Heart right ventricle (tissue), 16 donors: ENCODE measurements around the gene TOM1L1. TPM values are rescaled to one million over a fixed set of nuclear protein-coding genes. Genes with fewer than 3 reads are reported as not detected.

ENCODE experiments used
- ATAC-seq, 8 donors: fragments of 200-7000 bp; cut with Tn5 transposase; one replicate each; pipeline ENCODE4 v1.9.1; 2020; ENCODE audit warnings: mild to moderate bottlenecking in 8 of 8, moderate library complexity in 8 of 8, moderate number of reproducible peaks in 1 of 8
- DNase-seq, 2 donors: peaks; one replicate each; pipeline ENCODE4 v3.0.0-alpha.2; 2020
- H3K27ac ChIP-seq, 10 donors: fragments of 200-600 bp; sonication (generic) in 2 of 10; one replicate each; pipeline versions ENCODE4 v1.5.0 to v1.8.0; 2020 to 2022; ENCODE audit warnings: mild to moderate bottlenecking in 3 of 10
- H3K27me3 ChIP-seq, 7 donors: fragments of 200-600 bp; one replicate each; pipeline ENCODE4 v1.8.0; 2021 to 2022; ENCODE audit warnings: mild to moderate bottlenecking in 2 of 7
- H3K36me3 ChIP-seq, 9 donors: fragments of 200-600 bp; sonication (generic) in 1 of 9; one replicate each; pipeline versions ENCODE4 v1.5.0 to v1.8.0; 2020 to 2022; ENCODE audit warnings: mild to moderate bottlenecking in 2 of 9
- H3K4me1 ChIP-seq, 9 donors: fragments of 200-600 bp; sonication (generic) in 1 of 9; one replicate each; pipeline versions ENCODE4 v1.5.0 to v1.8.0; 2020 to 2022; ENCODE audit warnings: mild to moderate bottlenecking in 4 of 9
- H3K4me3 ChIP-seq, 10 donors: fragments of 200-600 bp; sonication (generic) in 2 of 10; one replicate each; pipeline versions ENCODE4 v1.5.0 to v1.8.0; 2020 to 2022; ENCODE audit warnings: mild to moderate bottlenecking in 7 of 10, moderate library complexity in 2 of 10
- H3K9me3 ChIP-seq, 11 donors: fragments of 200-600 bp in 10 of 11; sonication (generic) in 2 of 11; one replicate each; pipeline versions ENCODE4 v1.5.0 to v1.8.0; 2013 to 2022; ENCODE audit warnings: mild to moderate bottlenecking in 2 of 11, control low read depth in 1 of 11, moderate library complexity in 1 of 11
- WGBS, 2 donors: extraction: QIAGEN DNeasy Blood & Tissue Kit; methylation state at CpG; one replicate each; pipeline ENCODE4 v1.1.7; 2013; ENCODE audit warnings: inconsistent platforms in 1 of 2; 5-methylcytosine and 5-hydroxymethylcytosine counted together
- intact Hi-C, 10 donors: fragments of 100-400 bp; cut with DNase I; formaldehyde crosslinking; loops; one replicate each; pipeline versions ENCODE4 v1.11.1 to v1.14.2; 2022
- polyA plus RNA-seq, 2 donors: library from polyadenylated mRNA; stranded (reverse); fragments of 200-250 nt; gene quantifications; one replicate each; pipeline ENCODE4 v1.2.3, GENCODE V29; 2013
- total RNA-seq, 10 donors: library from RNA; stranded (reverse); fragmentation: NEBNext Ultra II Directional in 3 of 10; extraction: Animal tissue kit (Norgen Biotek cat#: 25700) in 3 of 10; gene quantifications; one replicate each; pipeline versions ENCODE4 v1.2.1 to v1.2.4, GENCODE V29; 2021 to 2023
- TF ChIP-seq, protein P1 (sequence below), 9 donors: fragments of 200-600 bp; sonication (generic) in 2 of 9; IDR thresholded peaks; one replicate each; pipeline versions ENCODE4 v1.5.0 to v1.8.0; 2021 to 2022; ENCODE audit warnings: antibody characterized with exemption in 9 of 9, mild to moderate bottlenecking in 5 of 9, moderate library complexity in 1 of 9
- donor health status: Arrhythmogenic right ventricular cardiomyopathy.
- donor health status: ischemic (EF 13 %, LVEDD 7.1; RV severe dilation, severe dysfunction).
- donor health status: healthy with polysubstance abuse.
- donor health status: DM: no; HTN: yes; CAD: no.
- donor health status: DM: no; HTN: no; CAD: no.
- donor health status: ischemic (EF 25% LVEDD 6.9; RV normal size, moderate dysfunction).
- donor health status: ischemic (EF 25% LVEDD 5.7; RV mildly dilated, moderate dysfunction).
- donor health status: healthy.
- donor health status: DM: yes; HTN: yes; CAD: no.
- donor health status: Ischemic cardiomyopathy.
- donor health status: ischemic (EF 35%, LVEDD 5.7; RV mildly dilated, moderate dysfunction).
- donor health status: nonischemic (EF 11% LVEDD 7.7; RV severe dilation, severe dysfunction).
- donor health status: DM: yes; HTN: yes; CAD: no.
- donor health status: PGD.
- donor health status: ischemic (EF 29% LVEDD 5.4; RV normal size, mild dysfunction).
- donor health status: nonischemic (EF 23%, LVEDD 6.1; RV moderate dilation, normal function).

Gene TOM1L1
- total and polyA plus RNA-seq, 12 donors = 5.0 to 14.4 (median 9.4) TPM

DNA sequence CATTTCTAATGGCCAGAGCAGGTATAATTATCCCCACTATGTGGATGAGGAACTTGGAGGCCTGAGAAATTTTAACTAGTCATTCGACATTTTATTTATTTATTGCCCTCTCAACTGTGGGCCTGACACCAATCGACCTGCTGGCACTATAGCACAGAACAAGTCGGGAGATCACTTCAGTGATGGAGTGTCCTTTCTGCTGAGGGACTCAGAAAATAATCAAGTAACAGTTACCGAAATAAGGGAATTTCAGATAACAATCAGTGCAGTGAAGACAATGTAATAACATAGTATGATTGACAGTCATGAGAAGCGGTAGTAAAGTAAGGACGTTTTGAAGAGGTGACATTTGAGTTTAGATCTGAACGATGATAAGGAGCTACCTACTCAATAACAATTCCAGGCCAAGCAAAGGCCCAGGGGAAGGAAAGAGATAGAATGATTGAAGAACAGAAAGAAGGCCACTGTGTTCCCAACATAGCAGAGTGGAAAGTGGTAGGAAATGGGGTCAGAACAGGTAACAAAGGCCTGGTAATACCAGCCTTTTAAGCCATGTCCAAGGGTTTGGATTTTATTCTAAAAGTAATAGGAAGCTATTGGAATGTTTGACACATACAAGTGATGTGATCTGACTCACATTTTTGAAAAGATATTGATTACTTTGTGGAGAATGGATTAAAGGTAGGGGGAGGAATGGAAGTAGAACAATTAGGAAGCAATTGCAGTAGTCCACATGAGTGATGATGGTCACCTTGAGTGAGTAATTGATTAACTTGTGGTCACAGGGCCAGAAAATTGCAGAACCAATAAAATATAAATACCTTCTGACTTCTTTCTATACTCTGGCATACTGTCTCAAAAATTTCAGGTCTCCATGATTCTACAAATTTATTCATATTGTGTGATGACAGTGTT lies 69.3 kb downstream of the TOM1L1 start:
- Histone ChIP-seq H3K9me3 (no peaks in the 10 kb centered on the region), H3K36me3 (peaks cover 0 to 7% (median 2%) of the 10 kb centered on the region in 9 donors), H3K4me3 (peak overlapping the region in 9 of 10 donors; percentile 75 to 98 (median 83)), H3K4me1 (peaks cover 3 to 32% (median 26%) of the 10 kb centered on the region in 9 donors), H3K27me3 (no peaks in the 10 kb centered on the region), H3K27ac (peak overlapping the region in 9 of 10 donors; percentile 75 to 91 (median 86))
- intact Hi-C loops = no loop called here
- WGBS, 2 donors = 58 to 67% methylated on average over 7 of the region's 7 CpGs
- TF ChIP-seq, protein P1, sequence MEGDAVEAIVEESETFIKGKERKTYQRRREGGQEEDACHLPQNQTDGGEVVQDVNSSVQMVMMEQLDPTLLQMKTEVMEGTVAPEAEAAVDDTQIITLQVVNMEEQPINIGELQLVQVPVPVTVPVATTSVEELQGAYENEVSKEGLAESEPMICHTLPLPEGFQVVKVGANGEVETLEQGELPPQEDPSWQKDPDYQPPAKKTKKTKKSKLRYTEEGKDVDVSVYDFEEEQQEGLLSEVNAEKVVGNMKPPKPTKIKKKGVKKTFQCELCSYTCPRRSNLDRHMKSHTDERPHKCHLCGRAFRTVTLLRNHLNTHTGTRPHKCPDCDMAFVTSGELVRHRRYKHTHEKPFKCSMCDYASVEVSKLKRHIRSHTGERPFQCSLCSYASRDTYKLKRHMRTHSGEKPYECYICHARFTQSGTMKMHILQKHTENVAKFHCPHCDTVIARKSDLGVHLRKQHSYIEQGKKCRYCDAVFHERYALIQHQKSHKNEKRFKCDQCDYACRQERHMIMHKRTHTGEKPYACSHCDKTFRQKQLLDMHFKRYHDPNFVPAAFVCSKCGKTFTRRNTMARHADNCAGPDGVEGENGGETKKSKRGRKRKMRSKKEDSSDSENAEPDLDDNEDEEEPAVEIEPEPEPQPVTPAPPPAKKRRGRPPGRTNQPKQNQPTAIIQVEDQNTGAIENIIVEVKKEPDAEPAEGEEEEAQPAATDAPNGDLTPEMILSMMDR (IDR thresholded peaks at IDR 0.05) = no peak
- DNase-seq (no peak), ATAC-seq (no peak)

DNA sequence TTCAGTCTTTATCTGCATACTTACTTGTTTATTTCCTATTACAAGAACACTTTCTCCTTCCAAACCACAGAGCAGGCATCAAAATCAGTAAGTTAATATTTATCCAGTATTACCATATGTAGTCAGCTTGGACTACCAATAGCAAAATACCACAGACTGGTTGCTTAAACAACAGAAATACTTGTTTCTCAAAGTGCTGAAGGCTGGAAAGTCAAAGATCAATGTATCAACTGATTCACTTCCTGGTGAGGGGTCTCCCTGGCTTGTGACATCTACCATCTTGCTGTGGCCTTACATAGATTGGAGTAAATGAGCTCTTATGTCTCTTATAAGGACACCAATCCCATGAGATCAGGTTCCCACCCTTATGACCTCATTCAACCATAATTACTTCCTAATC lies 70.5 kb downstream of the TOM1L1 start:
- DNase-seq (no peak), ATAC-seq (no peak)
- intact Hi-C loops = no loop called here
- TF ChIP-seq, protein P1 (IDR thresholded peaks at IDR 0.05) = no peak
- Histone ChIP-seq H3K9me3 (no peaks in the 10 kb centered on the region), H3K27me3 (no peaks in the 10 kb centered on the region), H3K36me3 (no peaks in the 10 kb centered on the region), H3K4me1 (peaks cover 3 to 29% (median 25%) of the 10 kb centered on the region in 9 donors), H3K4me3 (no peak overlapping the region), H3K27ac (no peak overlapping the region)

DNA sequence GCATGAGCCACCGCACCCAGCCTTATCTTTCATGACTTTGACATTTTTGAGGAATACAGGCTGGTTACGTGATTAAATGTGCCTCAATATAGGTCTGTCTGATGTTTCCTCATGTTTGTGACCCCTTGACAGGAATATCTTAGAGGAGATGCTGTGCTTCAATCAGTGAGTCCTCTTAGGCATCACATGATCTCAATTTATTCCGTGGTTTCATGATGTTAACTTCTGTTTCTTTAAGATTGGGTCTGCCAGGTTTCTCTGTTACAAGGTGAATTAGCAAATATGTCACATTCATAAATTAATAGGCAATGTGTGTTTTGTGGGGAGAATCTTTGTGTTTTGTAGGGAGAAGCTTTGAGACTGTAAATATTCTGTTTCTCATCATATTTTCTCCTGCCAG lies 71.2 kb downstream of the TOM1L1 start:
- no peak overlapping the region for H3K4me3 ChIP-seq
- DNase-seq (no peak), ATAC-seq (no peak)
- peaks cover 3 to 21% (median 20%) of the 10 kb centered on the region in 9 donors for H3K4me1 ChIP-seq
- no peaks in the 10 kb centered on the region for H3K27me3 ChIP-seq
- WGBS, 2 donors = 81 to 91% methylated on average over 3 of the region's 3 CpGs
- TF ChIP-seq, protein P1 (IDR thresholded peaks at IDR 0.05) = no peak
- H3K9me3 ChIP-seq = no peaks in the 10 kb centered on the region
- H3K27ac ChIP-seq = no peak overlapping the region
- intact Hi-C loops = no loop called here
- no peaks in the 10 kb centered on the region for H3K36me3 ChIP-seq

DNA sequence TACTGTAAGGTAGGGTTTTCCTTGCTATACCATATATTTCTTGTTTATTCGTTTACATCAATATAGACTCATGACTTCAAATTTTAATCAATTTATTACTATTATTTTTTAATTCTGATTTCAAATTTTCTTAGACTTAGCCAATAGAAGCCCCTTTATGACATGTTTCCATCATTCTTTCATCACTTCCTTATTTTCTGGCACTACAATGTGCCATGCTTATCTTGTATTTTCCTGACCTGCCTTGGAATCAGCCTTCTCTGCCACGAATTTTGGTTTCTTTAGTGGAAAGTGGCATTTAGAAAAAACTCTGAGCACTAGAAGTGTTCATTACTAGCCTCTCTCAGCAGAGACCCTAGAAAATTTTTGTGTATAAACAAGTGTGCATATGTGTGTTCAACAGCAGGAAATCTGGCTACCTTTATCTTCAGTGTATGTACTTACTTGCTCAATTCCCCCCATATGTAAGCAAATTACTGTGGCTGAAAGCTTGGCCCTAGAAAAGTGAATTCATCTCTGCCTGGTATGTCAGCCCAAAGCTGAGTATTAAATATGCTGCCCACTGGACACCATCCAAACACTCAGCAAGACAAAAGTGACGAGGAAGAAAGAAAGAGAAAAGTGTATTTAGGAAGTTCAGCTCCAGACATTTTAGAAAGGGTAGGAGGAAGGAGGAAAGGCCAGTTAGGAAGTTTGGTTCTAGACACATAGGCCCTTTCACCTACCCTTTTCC lies 71.9 kb downstream of the TOM1L1 start:
- Histone ChIP-seq H3K36me3 (no peaks in the 10 kb centered on the region), H3K27ac (no peak overlapping the region), H3K27me3 (no peaks in the 10 kb centered on the region), H3K4me1 (peaks cover 0 to 15% (median 13%) of the 10 kb centered on the region in 9 donors), H3K9me3 (no peaks in the 10 kb centered on the region), H3K4me3 (no peak overlapping the region)
- TF ChIP-seq, protein P1 (IDR thresholded peaks at IDR 0.05) = no peak
- 79 to 84% methylated on average over 3 of the region's 3 CpGs for WGBS, 2 donors
- DNase-seq (no peak), ATAC-seq (no peak)
- intact Hi-C loops = no loop called here
